Putamen (tissue), 1 donor: ENCODE results near the gene TNFRSF6B.

Source experiments
- DNase-seq: peaks from one replicate; pipeline ENCODE4 v3.0.0-alpha.2; 2016; ENCODE audit warnings: low spot score

The TNFRSF6B gene

DNA sequence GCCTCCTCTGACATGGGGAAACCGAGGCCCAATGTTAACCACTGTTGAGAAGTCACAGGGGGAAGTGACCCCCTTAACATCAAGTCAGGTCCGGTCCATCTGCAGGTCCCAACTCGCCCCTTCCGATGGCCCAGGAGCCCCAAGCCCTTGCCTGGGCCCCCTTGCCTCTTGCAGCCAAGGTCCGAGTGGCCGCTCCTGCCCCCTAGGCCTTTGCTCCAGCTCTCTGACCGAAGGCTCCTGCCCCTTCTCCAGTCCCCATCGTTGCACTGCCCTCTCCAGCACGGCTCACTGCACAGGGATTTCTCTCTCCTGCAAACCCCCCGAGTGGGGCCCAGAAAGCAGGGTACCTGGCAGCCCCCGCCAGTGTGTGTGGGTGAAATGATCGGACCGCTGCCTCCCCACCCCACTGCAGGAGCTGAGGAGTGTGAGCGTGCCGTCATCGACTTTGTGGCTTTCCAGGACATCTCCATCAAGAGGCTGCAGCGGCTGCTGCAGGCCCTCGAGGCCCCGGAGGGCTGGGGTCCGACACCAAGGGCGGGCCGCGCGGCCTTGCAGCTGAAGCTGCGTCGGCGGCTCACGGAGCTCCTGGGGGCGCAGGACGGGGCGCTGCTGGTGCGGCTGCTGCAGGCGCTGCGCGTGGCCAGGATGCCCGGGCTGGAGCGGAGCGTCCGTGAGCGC lies 1.6 kb downstream of the TNFRSF6B start:
- DNase-seq: no peak

DNA sequence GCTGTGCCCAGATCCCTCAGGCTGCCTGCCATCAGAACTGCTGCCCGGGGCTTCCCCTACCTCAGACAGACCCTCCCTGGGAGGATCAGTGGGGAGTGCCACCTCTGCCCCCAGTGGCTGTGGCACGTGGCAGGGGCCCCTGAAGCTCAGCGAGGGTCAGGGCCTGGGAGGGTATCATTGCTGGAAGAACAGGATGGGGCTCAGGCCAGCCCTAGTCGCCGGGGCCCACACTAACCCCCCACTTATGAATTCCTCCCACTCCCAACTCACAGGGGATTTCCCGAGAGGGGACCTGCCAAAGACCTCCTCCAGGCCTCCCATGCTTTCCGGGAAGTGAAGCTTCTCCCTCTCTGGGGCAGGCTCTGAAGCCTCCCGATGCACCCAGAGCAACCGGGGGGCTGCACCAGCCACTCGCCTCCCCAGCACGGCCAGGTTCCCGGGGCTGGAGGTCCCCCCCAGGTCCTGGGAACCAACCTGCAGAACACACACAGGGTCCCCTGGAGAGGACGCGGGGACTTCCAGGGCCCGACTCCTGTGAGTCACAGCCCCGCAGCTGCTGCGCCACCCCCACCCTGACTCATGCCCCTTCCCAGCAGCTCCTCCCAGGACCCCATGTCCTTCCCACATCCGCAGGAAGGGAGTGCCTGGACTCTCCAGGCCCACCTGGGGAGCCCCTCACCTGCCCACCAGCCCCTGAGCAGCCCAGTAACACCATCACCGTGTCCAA lies 2.5 kb downstream of the TNFRSF6B start:
- no peak for DNase-seq

DNA sequence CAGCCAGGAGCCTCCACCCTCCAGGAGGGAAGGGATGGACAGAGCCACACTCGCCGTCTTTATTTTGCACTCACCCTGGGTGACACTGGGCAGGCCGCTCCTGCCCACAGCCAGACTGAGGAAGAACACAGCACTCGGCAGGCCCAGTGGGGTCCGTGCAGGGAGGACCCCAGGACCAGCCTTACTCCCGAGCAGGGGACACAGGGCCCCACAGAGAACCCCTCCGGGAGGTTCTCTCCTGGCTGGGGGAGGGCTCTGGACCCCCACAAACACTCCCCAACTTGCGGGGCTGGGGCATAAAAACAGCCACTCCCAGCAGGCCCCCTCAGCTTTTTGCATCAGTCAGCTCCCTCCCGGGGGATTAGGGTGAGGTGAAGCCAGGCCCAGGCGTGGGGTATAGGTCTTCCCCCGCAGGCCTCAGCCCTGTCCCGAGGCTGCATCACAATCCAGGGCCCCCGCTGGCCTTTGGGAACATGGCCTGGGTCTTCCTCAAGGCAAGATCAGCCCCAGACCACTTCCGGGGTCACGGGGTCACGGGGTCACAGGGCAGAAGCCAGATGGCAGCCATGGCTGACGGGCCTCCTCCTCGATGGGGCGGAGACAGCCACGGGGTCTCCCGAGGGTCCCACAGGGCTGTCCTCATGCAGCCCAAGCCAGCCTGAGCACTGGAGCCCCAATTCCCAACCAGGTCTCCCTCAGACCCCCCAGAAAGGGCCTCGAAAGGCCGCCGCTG lies 3.2 kb downstream of the TNFRSF6B start:
- DNase-seq: no peak

DNA sequence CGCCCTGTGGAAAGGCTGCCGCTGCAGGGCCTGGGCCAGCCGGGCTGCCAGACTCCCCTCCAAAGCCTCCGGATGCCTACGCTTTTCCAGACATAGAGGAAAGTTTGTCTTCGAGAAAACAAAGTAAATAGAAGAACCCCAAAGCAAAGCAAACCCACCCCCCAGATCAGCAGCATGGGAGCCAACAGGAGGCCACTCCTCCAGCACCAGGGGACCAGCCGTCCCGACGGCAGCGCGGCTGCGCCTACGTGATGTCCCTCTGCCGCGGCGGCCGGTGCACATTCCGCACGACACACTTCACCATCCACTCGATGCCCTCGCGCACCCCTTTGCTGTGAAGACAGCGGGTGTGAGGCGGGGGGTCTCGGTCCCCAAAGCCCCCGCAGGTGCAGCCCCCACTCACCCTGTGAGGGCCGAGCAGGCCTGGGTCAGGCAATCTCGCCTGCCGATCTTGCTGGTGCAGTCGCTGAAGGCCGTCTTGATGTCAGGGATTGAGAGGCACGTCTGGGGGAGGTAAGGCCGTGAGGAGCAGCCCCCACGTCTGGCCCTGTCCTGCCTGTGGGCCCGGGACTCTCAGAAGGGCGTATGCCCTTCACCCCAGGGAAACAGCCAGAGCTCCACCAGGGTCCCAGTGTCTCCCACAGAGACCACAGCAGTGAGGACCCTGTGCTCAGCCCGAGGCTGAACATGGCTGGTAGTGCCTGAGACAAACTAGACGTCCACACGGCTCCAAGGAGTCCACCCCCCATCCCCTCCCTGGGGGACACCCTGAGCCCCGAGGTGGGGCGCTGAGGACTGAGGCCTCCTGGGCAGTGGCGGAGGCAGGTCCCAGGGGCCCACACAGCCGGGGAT lies 4.0 kb downstream of the TNFRSF6B start:
- no peak for DNase-seq

DNA sequence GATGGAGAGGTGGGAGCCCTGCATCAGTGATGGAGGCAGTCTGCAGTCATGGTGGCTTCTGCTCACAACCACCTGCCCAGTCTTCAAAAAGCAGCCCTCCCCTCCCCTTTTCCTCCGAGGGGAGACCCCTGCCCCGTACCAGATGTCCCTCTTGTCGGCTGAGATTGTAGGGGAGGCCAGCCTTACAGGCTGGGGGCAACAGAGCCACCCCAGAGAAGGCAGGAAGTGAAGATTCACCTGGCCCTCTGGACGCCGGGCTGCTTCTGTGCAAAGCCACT lies 4.5 kb downstream of the TNFRSF6B start:
- DNase-seq: no peak

DNA sequence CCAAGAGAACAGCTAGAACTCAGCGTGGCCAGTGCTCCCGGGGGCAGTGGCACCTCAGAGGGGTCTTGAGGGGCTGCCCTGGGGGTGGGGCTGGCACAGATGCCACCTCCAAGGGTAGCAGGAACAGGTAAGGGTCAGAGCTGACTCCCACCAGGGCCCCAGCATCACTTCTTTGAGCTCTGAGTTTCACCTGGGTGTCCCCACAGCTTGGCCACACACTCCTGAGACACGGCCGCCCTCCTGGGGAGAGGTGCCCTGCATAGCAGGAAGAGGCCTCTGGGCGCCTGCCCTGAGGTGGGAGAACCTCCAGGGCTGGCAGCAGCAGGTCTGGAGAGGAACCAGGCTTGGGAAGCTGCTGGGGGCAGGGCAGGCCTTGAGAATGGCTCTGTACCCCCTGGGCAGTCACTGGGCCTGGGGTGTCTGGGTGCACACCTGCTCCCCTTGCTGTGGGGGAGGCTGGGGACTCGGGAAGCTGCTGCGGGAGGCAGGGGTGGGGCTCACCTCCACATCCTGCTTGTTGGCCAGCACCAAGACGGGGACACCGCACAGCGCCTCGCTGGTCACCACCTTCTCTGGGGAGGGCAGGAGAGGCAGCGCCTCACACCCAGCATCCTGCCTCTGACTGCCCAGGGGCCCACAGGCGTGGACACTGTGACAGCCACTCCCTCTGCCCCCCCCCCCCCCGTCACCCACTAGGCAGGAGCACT lies 5.0 kb downstream of the TNFRSF6B start:
- no peak for DNase-seq

DNA sequence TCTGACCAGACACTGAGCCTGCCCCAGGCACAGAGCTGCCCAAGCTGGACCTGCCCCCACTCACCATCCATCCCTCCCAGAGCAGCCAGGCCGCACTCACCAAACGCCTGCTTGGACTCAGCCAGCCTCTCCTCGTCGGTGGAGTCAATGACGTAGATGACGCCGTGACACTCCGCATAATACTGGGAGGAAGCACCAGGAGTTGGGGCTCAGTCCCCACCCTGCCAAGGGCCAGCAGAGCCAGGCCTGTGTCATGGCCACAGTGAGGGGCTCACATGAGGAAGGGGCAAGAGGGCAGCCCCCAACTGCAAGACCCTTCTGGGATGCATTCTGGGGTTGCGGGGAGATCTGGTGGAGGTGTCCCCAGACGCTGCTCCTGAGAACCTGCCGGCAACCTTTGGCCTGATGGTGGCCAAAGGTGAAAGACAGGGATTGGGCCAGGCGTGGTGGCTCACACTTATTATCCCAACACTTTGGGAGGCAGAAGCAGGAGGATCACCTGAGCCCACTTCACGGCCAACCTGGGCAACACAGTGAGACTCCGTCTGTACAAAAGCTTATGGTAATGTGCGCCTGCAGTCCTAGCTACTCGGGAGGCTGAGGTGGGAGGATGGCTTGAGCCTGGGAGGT lies 5.7 kb downstream of the TNFRSF6B start:
- no peak for DNase-seq

DNA sequence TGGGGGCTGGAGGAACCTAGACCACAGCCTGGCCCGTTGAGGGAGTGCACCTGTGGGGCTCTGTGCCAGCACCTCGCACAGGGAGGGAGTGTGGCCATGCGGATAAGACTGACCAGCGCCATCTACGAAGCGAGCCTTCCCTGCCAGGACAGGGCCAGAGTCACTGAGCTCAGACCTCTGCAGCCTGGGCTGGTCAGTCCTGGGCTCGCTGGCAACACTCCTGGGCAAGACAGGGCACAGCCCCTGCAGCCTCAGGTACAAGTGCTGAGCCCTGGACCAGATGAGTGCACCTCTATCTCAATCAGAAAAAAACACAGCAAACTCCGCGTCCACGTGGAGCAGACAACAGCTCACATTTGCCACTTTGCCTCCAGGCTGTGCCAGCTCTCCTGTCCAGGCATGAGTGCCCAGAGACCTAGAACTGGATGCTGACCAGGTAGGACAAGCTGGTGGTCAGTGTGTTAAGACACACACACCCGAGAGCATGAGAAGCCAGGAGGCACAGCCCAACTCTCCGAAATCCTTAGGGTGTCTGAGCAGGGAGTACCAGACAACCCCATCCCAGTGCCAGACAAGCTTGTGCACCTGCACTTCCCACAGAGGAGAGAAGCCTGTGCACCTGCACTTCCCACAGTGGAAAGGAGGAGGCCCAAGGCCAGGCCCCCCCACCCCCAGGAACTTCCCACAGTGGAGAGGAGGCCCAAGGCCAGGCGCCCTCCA lies 6.5 kb downstream of the TNFRSF6B start:
- no peak for DNase-seq

DNA sequence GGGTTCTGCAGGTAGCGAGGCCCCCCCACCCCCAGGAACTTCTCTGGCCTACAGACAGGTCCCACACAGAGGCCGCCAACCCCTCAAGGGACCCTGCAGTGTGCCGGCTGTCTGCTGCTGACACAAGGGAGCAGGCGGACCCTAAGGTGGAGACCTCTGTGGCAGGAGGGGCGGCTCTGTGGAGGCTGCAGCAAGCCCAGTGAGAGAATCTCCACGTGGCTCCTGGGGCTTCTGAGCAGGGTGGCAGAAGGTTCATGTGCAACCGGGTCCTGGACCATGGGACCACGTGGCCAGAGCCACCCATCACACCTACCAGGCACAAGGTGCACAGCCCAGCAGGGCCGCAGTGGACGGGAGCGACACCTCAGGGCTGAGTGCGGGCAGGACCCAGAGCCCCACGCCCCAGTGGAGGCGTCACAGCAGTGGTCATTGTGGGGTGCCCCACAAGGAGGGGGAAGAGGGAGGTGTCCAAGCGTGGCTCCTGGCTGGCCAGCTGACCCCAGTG lies 7.1 kb downstream of the TNFRSF6B start:
- no peak for DNase-seq

DNA sequence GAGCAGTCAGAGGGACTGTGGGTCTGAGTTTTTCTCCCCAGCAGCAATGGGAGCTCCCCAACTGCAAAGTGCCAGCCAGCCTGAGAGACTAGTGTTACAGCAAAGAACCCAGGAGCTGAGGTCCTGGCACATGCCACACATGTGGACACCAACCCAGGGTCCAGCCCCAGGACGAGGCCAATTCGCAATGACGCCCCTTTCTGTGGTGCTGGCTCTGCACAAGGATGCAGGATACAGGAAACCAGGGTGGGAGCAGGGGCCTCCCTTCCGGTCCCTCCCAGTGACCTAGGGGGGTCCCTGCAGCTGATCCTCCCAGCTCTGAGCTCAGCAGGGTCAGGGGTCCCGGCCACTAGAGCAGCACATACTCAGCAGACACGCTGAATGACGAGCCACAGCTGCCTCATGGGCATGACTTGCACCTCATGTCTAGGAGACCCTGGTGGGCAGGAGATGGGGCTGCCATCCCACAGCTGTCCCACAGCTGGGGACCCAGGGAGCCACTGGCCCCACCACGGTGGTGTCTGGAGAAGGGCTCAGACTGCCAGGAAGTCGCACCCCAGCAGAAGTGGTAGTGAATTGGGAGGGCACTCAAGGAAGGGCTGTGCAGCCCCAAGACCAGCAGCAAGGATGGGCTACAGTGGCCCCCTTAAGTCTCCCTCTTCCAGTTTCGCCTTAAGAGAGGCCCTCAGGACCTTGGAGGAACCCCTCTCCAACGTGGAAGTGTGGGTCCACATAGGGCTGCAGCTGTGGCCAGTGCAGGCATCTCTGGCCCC lies 7.7 kb downstream of the TNFRSF6B start:
- no peak for DNase-seq

DNA sequence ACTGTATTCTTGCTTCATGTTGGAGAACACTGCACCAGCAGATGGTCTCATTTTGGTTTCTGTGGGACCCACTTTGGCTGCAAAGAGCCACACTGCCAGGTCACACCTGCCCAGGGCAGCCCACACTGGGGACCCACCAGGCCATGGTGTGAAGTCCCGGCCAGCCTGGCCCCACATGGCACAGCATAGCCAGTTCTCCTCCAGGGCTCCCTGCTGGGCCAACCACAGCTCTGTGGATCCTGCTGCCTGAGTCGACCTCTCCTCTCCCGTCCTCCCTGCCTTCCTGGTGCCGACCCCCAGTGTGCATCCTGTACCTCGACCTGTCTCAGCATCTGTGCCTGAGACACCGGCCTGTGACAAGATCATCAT lies 8.3 kb downstream of the TNFRSF6B start:
- no peak for DNase-seq

DNA sequence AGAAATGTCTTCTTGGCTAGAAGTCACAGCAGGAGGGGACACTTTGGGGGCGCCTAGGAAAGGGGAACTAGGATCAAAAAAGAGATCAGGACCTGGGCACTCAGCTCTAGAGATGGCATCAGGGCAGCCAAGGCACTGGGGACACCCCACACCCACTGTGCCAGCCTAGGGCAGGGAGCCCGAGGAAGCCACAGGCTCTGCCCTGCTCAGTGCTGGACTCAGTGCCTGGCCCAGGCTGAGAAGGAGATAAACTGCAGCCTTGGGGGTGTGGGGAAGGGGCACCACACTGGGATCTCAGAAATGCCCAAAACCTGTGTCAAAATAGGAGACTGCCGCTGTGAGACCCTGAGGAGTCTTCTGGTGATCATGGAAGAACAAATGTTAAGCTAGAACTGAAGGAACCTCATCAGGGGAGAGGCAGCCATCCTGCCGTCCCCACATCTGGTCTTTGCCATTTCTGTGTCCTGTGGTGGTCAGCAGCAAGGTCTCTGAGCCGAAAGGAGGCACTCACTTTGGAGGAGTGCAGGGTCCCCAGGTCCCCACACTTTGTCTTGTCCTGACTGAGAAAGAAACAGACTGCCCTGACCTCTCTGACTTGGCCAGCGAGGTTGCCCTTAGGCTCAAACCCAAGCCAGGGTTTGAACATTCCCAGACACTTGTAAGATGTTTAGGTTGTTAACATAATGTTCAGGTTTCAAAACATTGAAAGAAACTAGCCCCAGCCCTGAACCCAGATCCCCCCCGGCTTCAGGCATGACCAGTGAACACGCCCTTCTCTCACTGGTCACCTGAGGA lies 9.0 kb downstream of the TNFRSF6B start:
- DNase-seq: no peak

DNA sequence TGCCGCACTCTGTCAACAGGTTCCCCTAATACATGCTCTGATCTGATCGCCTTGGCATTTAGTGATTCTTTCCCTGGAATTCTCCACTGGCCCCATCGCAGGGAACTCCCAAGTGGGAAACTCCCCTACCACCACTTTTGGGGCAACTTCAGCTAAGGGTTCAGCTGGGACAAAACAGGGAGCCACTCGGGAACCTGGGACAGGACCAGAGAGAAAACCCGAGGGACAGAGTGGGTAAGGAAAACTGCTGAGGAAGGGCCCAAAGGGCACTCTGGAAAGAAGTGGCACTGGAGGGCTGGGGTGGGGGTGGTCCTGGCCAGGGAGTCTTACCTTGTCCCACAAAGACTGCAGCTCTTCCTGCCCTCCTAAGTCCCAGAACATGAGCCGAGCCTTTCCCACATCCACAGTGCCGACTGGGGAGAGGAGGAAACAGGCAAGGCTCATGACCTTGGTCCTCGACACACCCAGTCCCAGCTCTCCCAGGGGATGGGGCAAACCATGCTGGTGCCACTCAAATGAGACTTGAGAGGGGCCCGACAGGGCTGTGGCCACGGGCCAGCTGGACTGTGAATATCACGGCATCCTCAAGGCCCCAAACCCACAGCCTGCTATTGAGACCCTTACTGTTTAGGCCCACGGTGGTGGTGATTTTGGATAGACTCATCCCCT lies 9.7 kb downstream of the TNFRSF6B start:
- no peak for DNase-seq

DNA sequence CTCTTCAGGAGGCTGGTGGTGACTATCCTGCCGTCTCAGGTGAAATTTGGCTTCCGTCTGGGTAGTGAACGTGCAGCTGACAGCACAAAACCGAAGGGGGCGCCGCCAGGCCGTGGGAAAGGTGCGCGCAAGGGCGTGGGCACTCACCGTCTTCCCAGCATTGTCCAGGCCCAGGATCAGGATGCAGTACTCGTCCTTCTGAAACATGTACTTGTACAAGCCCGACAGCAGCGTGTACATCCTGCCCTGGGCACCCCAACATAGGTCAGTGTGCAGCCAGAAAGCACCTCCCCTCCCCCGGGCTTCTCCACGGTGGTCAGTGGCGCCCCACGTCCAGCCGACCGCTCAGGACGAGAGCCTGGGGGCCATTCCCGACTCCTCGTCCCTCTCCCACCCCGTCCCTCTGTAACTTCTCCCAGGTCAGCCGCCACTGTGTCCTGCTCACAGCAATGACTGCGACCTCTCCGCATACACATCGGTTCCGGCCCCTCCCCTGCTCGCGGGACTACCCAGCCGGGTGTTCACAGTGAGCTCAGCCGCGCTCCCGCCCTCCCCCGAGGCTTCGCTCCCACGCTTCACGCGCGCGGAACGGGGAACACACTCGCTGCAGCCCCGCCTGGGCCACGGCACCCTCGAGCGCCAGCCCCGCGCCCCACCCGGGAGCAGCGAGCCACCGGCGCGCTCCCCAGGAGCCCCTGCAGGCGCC lies 10.6 kb downstream of the TNFRSF6B start:
- DNase-seq: no peak

DNA sequence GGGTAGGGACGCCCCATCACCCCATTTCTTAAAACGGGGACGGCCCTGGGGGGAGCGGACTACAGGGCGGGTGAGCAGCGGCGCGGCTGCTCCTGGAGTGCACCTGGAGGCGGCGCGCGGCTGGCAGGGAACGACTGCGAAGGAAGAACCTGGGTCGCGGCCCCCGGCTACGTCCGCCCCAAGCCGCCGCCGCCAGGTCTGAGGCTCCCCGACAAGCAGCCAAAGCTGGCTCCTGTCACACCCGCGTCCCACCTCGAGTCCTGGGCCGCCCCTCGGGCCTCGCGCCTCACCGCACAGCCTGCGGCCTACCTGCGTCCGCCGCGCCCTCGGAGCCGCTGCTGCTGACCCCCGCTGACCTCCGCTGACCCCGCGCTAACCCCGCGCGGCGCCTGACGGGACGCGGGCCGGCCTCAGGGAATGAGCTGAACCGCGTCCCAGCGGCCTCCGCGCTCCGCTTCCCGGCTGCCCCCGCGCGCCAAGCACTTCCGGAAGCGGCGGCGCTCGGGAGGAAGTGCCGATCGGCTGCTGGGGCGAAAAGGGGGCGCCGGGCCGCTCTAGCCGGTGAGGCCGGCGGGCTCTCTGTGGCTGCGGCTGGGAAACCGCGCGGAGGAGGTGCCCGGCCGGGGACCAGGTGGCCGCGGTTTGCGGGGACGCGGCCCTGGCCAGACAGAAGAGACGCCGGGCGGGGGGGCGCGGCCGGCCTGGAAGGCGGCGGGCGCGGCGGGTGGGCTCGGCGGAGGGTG lies 11.3 kb downstream of the TNFRSF6B start, which contains the start of the genes ARFRP1 and ZGPAT:
ARFRP1 (minus strand) TSS at position 419 of the 743 bp plus-strand sequence. CDS start 885 bp downstream, outside the sequence.
ZGPAT (plus strand) TSS at position 482 of the 743 bp plus-strand sequence. CDS start 542 bp downstream, outside the sequence.
- peak; percentile 89 for DNase-seq

DNA sequence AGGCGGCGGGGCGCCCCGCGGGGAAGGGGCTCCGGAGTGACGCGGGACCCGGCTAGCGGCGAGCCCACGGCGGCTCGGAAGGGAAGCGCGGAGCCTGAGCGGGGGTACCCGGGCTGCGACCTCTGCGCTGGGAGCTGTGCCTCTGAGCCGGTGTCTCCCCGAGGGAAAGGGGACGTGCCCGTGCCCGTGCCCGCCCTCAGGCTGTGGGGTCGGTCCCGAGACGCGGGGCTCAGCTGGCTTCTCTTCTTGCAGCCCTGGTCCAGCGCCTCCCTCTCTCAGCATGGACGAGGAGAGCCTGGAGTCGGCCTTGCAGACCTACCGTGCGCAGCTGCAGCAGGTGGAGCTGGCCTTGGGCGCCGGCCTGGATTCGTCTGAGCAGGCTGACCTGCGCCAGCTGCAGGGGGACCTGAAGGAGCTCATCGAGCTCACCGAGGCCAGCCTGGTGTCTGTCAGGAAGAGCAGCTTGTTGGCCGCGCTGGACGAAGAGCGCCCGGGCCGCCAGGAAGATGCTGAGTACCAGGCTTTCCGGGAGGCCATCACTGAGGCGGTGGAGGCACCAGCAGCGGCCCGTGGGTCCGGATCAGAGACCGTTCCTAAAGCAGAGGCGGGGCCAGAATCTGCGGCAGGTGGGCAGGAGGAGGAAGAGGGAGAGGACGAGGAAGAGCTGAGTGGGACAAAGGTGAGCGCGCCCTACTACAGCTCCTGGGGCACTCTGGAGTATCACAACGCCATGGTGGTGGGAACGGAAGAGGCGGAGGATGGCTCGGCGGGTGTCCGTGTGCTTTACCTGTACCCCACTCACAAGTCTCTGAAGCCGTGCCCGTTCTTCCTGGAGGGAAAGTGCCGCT lies 12.1 kb downstream of the TNFRSF6B start:
- no peak for DNase-seq
